GM12878 (cell line): ENCODE results near the gene MCM5. TPM values are rescaled to one million over a fixed set of nuclear protein-coding genes. Genes with fewer than 3 reads are reported as not detected.

Experiments used
- ATAC-seq: fragments of 200-7000 bp; cut with Tn5 transposase; 3 replicates; pipeline ENCODE4 v1.9.1; 2020; ENCODE audit warnings: mild to moderate bottlenecking, moderate library complexity
- BruUV-seq: library from RNA; stranded (reverse); fragments of 400-500 nt; replicated peaks from 2 replicates; lab custom pipeline; 2021; lab: Mats Ljungman, UMichigan
- CTCF ChIA-PET: fragments of 300-600 bp; sonication (Branson Sonifier 250); formaldehyde crosslinking; extraction: SDS; loops from one replicate; lab custom pipeline; 2021; ENCODE audit warnings: inconsistent platforms; lab: Yijun Ruan, JAX
- POLR2A ChIA-PET: fragments of 350-600 bp; formaldehyde crosslinking; extraction: SDS; loops from one replicate; lab custom pipeline; 2021; ENCODE audit warnings: inconsistent platforms; lab: Charles Lee
- RAD21 ChIA-PET: fragments of 300-600 bp; sonication (Branson Sonifier 250); formaldehyde crosslinking; loops from one replicate; lab custom pipeline; 2023; ENCODE audit warnings: antibody characterized with exemption; ENCODE audit not compliant: unreplicated experiment; lab: Charles Lee
- SMC1A ChIA-PET: fragments of 300-600 bp; sonication (Branson Sonifier 250); formaldehyde crosslinking; loops from one replicate; lab custom pipeline; 2023; ENCODE audit not compliant: unreplicated experiment, uncharacterized antibody; lab: Charles Lee
- DNase-seq: peaks from one replicate; pipeline ENCODE4 v3.0.0-alpha.2; 2011; ENCODE audit warnings: low read depth, low spot score
- FAIRE-seq: peaks from 3 replicates; lab custom pipeline; 2011; peaks lifted over from hg19 to GRCh38; lab: Jason Lieb, UNC
- H2AFZ ChIP-seq: 2 replicates; pipeline ENCODE4 v1.6.0; 2011; ENCODE audit warnings: low read depth, low read length, control low read depth; ENCODE audit not compliant: control insufficient read depth
- H3K27ac ChIP-seq: 2 replicates; pipeline ENCODE4 v1.5.1; 2011; ENCODE audit warnings: control low read depth; ENCODE audit not compliant: control insufficient read depth, insufficient read depth
- H3K27me3 ChIP-seq, 2 experiments: replicated peaks in 1 of 2; 2 replicates each; pipeline versions ENCODE4 v1.6.0 to v1.6.1; 2011; ENCODE audit warnings: low read length in 1 of 2; ENCODE audit not compliant: control insufficient read depth in 2 of 2, insufficient read depth in 2 of 2
- H3K36me3 ChIP-seq, 2 experiments: 2 replicates each; pipeline ENCODE4 v1.5.1; 2011; ENCODE audit warnings: low read length in 1 of 2; ENCODE audit not compliant: control insufficient read depth in 2 of 2, insufficient read depth in 2 of 2
- H3K4me1 ChIP-seq: 2 replicates; pipeline ENCODE4 v1.6.1; 2011; ENCODE audit warnings: mild to moderate bottlenecking, low read length, moderate library complexity, mixed read lengths; ENCODE audit not compliant: control insufficient read depth, insufficient read depth
- H3K4me2 ChIP-seq: 2 replicates; pipeline ENCODE4 v1.6.0; 2011; ENCODE audit warnings: control low read depth; ENCODE audit not compliant: control insufficient read depth, insufficient read depth
- H3K4me3 ChIP-seq: fragments of 200-600 bp; sonication (generic); 2 replicates; pipeline ENCODE4 v1.5.1; 2016
- H3K79me2 ChIP-seq: 2 replicates; pipeline ENCODE4 v1.6.0; 2011; ENCODE audit warnings: low read length; ENCODE audit not compliant: control insufficient read depth, insufficient read depth
- H3K9ac ChIP-seq: 2 replicates; pipeline ENCODE4 v1.8.0; 2011; ENCODE audit warnings: low read length, control low read depth, mixed read lengths; ENCODE audit not compliant: control insufficient read depth, insufficient read depth
- H3K9me3 ChIP-seq: replicated peaks from 3 replicates; pipeline ENCODE4 v1.5.1; 2011; ENCODE audit warnings: mild to moderate bottlenecking, low read length; ENCODE audit not compliant: control insufficient read depth, insufficient read depth
- H4K20me1 ChIP-seq: 2 replicates; pipeline ENCODE4 v1.6.0; 2011; ENCODE audit not compliant: control insufficient read depth, insufficient read depth
- BCL3 ChIP-seq: IDR thresholded peaks from 2 replicates; pipeline ENCODE4 v1.6.1; 2011; ENCODE audit warnings: borderline replicate concordance, low read depth, mild to moderate bottlenecking, moderate library complexity, low read length; ENCODE audit not compliant: insufficient read depth, poor library complexity, severe bottlenecking
- E4F1 ChIP-seq: fragments of 450-650 bp; IDR thresholded peaks from 2 replicates; pipeline ENCODE4 v1.6.1; 2018; ENCODE audit warnings: borderline replicate concordance, mild to moderate bottlenecking; ENCODE audit not compliant: partially characterized antibody
- IKZF1 ChIP-seq: fragments of 450-650 bp; conservative IDR thresholded peaks from 2 replicates; pipeline ENCODE4 v1.6.1; 2017; ENCODE audit warnings: antibody characterized with exemption, mild to moderate bottlenecking
- MAX ChIP-seq: IDR thresholded peaks from 2 replicates; pipeline ENCODE4 v1.6.1; 2012; ENCODE audit warnings: low read depth, low read length, improper control_type of control experiment
- MTA2 ChIP-seq: fragments of 450-650 bp; IDR thresholded peaks from 2 replicates; pipeline ENCODE4 v1.6.1; 2016; ENCODE audit warnings: low read depth, mild to moderate bottlenecking, moderate library complexity
- MXI1 ChIP-seq: fragments of 150-350 bp; IDR thresholded peaks from 2 replicates; pipeline ENCODE4 v1.6.1; 2011; ENCODE audit warnings: low read depth, mild to moderate bottlenecking, inconsistent platforms, low read length, improper control_type of control experiment
- MYC ChIP-seq: IDR thresholded peaks from 2 replicates; pipeline ENCODE4 v1.6.1; 2011; ENCODE audit warnings: mild to moderate bottlenecking, low read length, moderate library complexity, inconsistent platforms; ENCODE audit not compliant: insufficient read depth, insufficient replicate concordance, insufficient read length, severe bottlenecking
- NBN ChIP-seq: fragments of 450-650 bp; IDR thresholded peaks from 2 replicates; pipeline ENCODE4 v1.6.1; 2016
- PAX5 ChIP-seq: IDR thresholded peaks from 2 replicates; pipeline ENCODE4 v1.6.1; 2011; ENCODE audit warnings: low read depth, low read length, borderline replicate concordance
- ZNF622 ChIP-seq: fragments of 450-650 bp; IDR thresholded peaks from 2 replicates; pipeline ENCODE4 v1.6.1; 2017; ENCODE audit warnings: mild to moderate bottlenecking, inconsistent platforms
- WGBS: methylation state at CpG from one replicate; pipeline ENCODE4 v1.1.6; 2016; ENCODE audit warnings: low lambda C conversion rate; ENCODE audit not compliant: insufficient replicate concordance, insufficient coverage; ENCODE audit errors: missing lambda C conversion rate; 5-methylcytosine and 5-hydroxymethylcytosine counted together
- in situ Hi-C: fragments of 300-500 bp; cut with MboI; formaldehyde crosslinking; loops from 9 replicates; pipeline ENCODE4 v1.14.3; 2018; ENCODE audit warnings: mixed read lengths
- intact Hi-C: fragments of 100-400 bp; cut with micrococcal nuclease; formaldehyde crosslinking; loops from one replicate; pipeline ENCODE4 v1.14.2; 2022; ENCODE audit not compliant: unreplicated experiment
- polyA plus RNA-seq, 11 experiments: library from polyadenylated mRNA; depleted of rRNA in 4 of 11; unstranded in 6 of 11; stranded (reverse) in 5 of 11; fragments of >200 nt; fragmentation: Nextera tagmentation in 4 of 11; fragmentation: Illumina TruSeq in 1 of 11; extraction: Ambion mirVana in 4 of 11; extraction: Trizol in 1 of 11; gene quantifications; 1 replicate in 1 of 11; 2 replicates in 10 of 11; pipeline versions ENCODE4 v1.2.1 to v1.2.3, GENCODE V29; 2011 to 2016; ENCODE audit warnings: inconsistent platforms in 2 of 11, missing spikeins in 2 of 11, low read depth in 1 of 11
- total RNA-seq, 4 experiments: library from RNA; depleted of rRNA in 3 of 4; stranded (reverse); fragments of >200 nt in 3 of 4; fragmentation: Illumina TruSeq in 1 of 4; extraction: Trizol in 1 of 4; gene quantifications; 2 replicates each; pipeline versions ENCODE4 v1.2.1 to v1.2.3, GENCODE V29; 2013 to 2021
- TF ChIP-seq, protein P1 (sequence below): fragments of 150-350 bp; IDR thresholded peaks from 2 replicates; pipeline ENCODE4 v1.6.1; 2014; ENCODE audit warnings: mild to moderate bottlenecking, low read depth, low read length
- TF ChIP-seq, protein P2 (sequence below): fragments of 450-650 bp; IDR thresholded peaks from 2 replicates; pipeline ENCODE4 v1.6.1; 2016; ENCODE audit warnings: mild to moderate bottlenecking

MCM5 gene
- total and polyA plus RNA-seq, 10 of the 15 experiments (the other 5 are each of a cell fraction or from before 2014, with no cell fraction given) = 14.1 to 360 (median 164) TPM

- H3K27ac ChIP-seq = peak overlapping the region; percentile 28; the same call in 1 of the 2 replicates
- ATAC-seq (no peak), FAIRE-seq (no peak), DNase-seq (no peak)
- ChIA-PET SMC1A (interaction anchor here (1.0 to 3.5 kb wide), 5 partner anchors 9 to 30 kb away, joined by 3 to 27 read pairs (median 5); no protein-coding TSS in a partner anchor), RAD21 (interaction anchor here (1.1 to 1.7 kb wide), 6 partner anchors 8 to 42 kb away, joined by 4 to 10 read pairs (median 5); partner anchors contain the start of gene HMOX1), POLR2A (interaction anchor here (1.2 to 2.1 kb wide), 6 partner anchors 11 to 39 kb away, joined by 4 to 14 read pairs (median 6); partner anchors contain the start of gene HMOX1), CTCF (interaction anchor here (0.8 to 1.4 kb wide), 5 partner anchors 10 to 38 kb away, joined by 3 to 13 read pairs (median 4); no protein-coding TSS in a partner anchor)
- H2AFZ ChIP-seq = peak overlapping the region; percentile 29; the same call in 1 of the 2 replicates
- peaks cover 26% of the 10 kb centered on the region for H3K4me1 ChIP-seq
- H3K4me2 ChIP-seq = no peak overlapping the region
- H3K9ac ChIP-seq = no peak overlapping the region
- no peaks in the 10 kb centered on the region for H3K79me2 ChIP-seq
- intact Hi-C loops (no loop called here), in situ Hi-C loops (loop anchor here (25.0 kb wide), 1 partner anchor 1819 kb away; the partner anchor contains the start of gene SSTR3)
- 89% methylated on average over 16 of the region's 16 CpGs for WGBS
- BruUV-seq = no TSS peak
- no peak overlapping the region for H3K4me3 ChIP-seq
- peaks cover 8 to 9% of the 10 kb centered on the region in 2 experiments; a peak in 3 of 4 replicates for H3K36me3 ChIP-seq
- no peaks in the 10 kb centered on the region for H3K9me3 ChIP-seq
- no peaks in the 10 kb centered on the region for H3K27me3 ChIP-seq
- H4K20me1 ChIP-seq = no peaks in the 10 kb centered on the region
- TF ChIP-seq MTA2 (no peak), E4F1 (no peak), NBN (no peak), MXI1 (no peak), IKZF1 (no peak; the same call in 1 of the 2 replicates), ZNF622 (no peak), MYC (no peak), PAX5 (no peak), BCL3 (no peak), MAX (no peak)
- TF ChIP-seq, protein P1, sequence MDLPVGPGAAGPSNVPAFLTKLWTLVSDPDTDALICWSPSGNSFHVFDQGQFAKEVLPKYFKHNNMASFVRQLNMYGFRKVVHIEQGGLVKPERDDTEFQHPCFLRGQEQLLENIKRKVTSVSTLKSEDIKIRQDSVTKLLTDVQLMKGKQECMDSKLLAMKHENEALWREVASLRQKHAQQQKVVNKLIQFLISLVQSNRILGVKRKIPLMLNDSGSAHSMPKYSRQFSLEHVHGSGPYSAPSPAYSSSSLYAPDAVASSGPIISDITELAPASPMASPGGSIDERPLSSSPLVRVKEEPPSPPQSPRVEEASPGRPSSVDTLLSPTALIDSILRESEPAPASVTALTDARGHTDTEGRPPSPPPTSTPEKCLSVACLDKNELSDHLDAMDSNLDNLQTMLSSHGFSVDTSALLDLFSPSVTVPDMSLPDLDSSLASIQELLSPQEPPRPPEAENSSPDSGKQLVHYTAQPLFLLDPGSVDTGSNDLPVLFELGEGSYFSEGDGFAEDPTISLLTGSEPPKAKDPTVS = no peak
- TF ChIP-seq, protein P2, sequence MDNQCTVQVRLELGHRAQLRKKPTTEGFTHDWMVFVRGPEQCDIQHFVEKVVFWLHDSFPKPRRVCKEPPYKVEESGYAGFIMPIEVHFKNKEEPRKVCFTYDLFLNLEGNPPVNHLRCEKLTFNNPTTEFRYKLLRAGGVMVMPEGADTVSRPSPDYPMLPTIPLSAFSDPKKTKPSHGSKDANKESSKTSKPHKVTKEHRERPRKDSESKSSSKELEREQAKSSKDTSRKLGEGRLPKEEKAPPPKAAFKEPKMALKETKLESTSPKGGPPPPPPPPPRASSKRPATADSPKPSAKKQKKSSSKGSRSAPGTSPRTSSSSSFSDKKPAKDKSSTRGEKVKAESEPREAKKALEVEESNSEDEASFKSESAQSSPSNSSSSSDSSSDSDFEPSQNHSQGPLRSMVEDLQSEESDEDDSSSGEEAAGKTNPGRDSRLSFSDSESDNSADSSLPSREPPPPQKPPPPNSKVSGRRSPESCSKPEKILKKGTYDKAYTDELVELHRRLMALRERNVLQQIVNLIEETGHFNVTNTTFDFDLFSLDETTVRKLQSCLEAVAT = no peak
Measured at GRCh38 chr22:35393116-35394010, 6.6 kb upstream of the MCM5 start.
